ENCODE results near the gene GALM.

GRCh38 chr2:38650717-38651116 is 15.2 kb upstream of the GALM start:
- TF ChIP-seq CTCF (IDR thresholded peaks at IDR 0.05; ENCODE audit: low read depth, low read length) (no peak), EZH2phosphoT487 (IDR thresholded peaks at IDR 0.05; ENCODE audit: low read depth) (no peak)

All from OCI-LY3 (cell line).